ENCODE data around the gene FAM83E.

FAM83E gene

GRCh38 chr19:48613024-48613851, 1.6 kb downstream of the FAM83E start:
- DNase-seq (ENCODE audit: low read depth in 1 of 2, low spot score in 1 of 2) = no peak

DNA sequence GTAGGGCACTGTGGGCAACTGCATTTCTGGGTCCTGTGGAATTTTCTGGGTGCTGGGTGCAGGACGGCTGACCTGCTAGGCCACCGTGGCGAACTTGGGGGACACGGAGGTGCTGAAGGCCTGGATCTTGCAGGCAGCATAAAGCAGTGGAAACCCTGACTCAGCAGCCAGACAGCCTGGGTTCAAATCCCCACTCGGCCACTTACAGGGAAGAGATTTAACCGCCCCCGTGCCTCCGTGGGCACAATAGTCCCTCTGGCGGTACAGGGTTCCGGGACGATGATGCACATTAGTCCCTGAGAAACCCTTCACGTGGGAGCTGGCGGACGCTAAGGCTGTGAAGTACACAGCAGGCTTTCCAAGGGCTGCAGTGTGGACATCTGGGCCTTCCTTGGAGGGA, 3.0 kb downstream of the FAM83E start:
- no peak for DNase-seq (ENCODE audit: low read depth in 1 of 2, low spot score in 1 of 2)

GRCh38 chr19:48609571-48610108, 5.2 kb downstream of the FAM83E start:
- DNase-seq (ENCODE audit: low read depth in 1 of 2, low spot score in 1 of 2) = no peak

- DNase-seq (ENCODE audit: low read depth in 1 of 2, low spot score in 1 of 2) = no peak
Observed at GRCh38 chr19:48608798-48609263, 6.0 kb downstream of the FAM83E start.

DNA sequence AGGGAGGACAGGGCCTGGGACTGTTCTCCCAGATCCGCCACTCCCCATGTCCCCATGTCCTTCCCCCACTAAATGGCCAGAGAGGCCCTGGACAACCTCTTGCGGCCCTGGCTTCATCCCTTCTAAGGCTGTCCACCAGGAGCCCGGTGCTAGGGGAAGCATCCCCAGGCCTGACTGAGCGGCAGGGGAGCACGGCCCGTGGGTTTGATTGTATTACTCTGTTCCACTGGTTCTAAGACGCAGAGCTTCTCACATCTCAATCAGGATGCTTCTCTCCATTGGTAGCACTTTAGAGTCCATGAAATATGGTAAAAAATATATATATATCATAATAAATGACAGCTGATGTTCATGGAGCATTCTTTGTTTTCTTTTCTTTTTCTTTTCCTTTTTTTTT, 7.5 kb downstream of the FAM83E start:
- no peak for DNase-seq (ENCODE audit: low read depth in 1 of 2, low spot score in 1 of 2)

DNA sequence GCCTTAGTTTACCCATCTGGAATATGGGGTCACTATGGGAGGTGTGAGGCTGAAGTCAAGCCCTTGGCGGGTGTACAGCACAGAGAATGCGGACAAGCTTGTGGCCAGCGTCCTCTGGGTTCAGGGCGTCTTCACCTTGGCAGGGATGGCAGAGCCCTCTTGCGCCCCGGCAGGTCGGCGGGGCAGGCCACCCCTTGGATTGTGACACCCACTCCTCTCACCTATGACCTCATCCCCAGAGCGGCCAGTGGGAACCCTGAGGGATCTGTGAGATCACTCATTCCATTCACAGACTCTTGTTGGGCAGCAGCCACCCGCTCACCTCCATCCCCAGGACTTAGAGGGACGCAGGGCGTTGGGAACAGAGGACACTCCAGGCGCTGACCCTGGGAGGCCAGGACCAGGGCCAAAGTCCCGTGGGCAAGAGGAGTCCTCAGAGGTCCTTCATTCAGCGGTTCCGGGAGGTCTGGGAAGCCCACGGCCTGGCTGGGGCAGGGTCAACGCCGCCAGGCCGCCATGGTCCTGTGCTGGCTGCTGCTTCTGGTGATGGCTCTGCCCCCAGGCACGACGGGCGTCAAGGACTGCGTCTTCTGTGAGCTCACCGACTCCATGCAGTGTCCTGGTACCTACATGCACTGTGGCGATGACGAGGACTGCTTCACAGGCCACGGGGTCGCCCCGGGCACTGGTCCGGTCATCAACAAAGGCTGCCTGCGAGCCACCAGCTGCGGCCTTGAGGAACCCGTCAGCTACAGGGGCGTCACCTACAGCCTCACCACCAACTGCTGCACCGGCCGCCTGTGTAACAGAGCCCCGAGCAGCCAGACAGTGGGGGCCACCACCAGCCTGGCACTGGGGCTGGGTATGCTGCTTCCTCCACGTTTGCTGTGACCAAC, 8.2 kb downstream of the FAM83E start, which contains the start of gene SPACA4:
SPACA4 (plus strand) TSS at position 280 of the 896 bp plus-strand sequence; CDS start at position 517, 237 bp downstream.
- no peak for DNase-seq (ENCODE audit: low read depth in 1 of 2, low spot score in 1 of 2)

DNA sequence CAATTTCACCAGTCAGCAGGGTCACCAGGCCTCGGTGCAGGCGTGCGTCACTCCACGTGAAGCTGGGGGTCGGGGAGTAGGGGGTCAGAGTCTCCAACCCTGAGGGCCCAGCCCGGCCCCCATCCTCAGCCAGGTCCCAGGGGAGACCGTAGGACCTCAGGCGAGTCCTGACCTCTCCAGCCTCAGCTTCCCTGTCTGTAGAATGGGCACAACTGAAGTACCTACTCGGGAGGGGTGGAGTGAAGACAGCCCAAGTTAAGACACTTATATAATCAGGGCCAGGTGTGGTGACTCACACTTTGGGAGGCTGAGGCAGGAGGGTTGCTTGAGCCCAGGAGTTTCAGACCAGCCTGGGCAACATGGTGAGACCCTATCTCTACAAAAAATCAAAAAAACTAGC, 11.0 kb downstream of the FAM83E start:
- DNase-seq (ENCODE audit: low read depth in 1 of 2, low spot score in 1 of 2) = no peak

DNA sequence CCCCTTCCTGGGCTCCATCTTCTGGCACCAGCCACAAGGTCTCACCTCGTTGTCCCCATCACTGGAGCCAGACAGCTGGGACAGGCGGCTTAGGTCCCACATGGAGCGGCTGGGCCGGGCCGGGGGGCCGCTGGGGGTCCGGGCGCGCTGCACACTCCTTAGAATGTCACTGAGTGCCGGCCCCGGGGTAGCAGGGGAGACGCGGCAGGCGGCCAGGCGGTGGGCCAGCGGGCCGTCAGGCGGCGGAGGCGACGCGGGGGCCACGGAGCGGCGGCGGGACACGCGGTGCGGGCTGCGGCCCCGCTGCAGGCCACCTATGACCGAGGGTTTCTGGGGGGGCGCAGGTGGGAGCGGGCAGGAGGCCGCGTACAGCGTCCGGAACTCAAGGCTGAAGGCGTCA, 11.4 kb downstream of the FAM83E start:
- DNase-seq (ENCODE audit: low read depth in 1 of 2, low spot score in 1 of 2) = no peak

DNA sequence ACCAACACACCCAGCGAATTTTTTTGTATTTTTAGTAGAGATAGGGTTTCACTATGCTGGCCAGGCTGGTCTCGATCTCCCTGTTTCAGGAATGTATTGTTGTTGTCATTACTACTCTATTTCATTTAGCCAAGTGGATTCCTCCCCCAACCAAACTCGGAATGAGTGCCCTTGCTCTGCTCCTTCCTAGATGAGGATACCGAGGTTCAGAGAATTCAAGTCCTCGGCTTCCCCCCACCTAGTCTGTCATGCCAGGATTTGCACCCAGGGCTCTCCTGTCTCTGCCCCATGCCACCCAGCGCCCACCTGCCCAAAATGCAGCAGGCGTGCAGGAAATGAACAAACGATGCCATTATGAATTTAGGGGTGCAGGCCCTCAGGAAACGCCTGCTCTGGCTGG, 11.9 kb downstream of the FAM83E start:
- no peak for DNase-seq (ENCODE audit: low read depth in 1 of 2, low spot score in 1 of 2)

- no peak for DNase-seq (ENCODE audit: low read depth in 1 of 2, low spot score in 1 of 2)
Observed at GRCh38 chr19:48600679-48601417, 14.0 kb downstream of the FAM83E start.

DNA sequence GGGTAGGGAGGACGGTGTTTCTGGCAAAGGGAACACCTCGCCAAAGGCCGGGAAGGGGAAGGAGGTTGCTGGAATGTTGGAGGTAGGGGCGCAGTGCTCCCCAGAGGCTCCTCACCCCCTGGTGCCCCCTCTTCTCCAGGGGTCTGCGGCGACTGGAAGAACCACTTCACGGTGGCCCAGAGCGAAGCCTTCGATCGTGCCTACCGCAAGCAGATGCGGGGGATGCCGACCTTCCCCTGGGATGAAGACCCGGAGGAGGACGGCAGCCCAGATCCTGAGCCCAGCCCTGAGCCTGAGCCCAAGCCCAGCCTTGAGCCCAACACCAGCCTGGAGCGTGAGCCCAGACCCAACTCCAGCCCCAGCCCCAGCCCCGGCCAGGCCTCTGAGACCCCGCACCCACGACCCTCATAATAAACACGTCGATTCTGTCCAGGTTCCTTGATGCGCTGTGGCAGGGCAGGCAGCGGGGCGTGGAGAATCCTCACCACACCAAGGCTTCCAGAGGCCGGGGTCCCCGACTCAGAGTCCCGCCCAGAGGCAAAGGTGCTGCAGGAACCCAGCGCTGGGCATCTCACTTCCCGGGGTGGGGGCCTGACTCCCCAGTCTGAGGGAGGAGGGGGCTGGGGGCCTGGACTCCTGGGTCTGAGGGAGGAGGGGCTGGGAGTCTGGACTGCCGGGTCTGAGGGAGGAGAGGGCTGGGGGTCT, 15.7 kb downstream of the FAM83E start:
- no peak for DNase-seq (ENCODE audit: low read depth in 1 of 2, low spot score in 1 of 2)

DNA sequence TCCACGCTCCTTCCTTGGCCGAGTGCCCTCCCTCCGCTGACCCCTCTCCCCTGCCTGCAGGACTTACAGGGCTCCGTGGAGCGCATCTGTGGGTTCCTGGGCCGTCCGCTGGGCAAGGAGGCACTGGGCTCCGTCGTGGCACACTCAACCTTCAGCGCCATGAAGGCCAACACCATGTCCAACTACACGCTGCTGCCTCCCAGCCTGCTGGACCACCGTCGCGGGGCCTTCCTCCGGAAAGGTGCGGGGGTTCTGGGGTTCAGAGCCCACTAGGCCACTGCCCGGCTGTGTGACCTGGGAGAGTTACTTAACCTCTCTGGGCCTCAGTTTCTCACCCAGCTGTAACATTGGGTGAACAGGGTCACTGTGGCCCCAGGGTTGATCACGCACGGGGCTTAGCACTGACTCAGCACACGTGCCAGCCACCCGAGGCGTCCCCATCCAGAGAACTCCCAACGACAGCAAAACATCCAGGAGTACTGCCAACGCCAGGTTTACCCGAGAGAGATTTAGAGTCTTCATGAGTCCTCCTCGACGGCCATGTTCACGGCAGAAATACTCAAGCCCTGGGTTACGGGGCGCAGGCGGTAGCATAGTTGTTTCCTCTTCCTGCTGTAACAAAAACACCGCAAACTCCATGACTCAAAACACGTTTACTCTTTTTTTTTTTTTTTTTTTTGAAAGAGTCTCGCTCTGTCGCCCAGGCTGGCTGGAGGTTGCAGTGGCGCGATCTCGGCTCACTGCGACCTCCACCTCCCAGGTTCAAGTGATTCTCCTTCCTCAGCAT, 18.0 kb downstream of the FAM83E start:
- DNase-seq (ENCODE audit: low read depth in 1 of 2, low spot score in 1 of 2) = no peak

- no peak for DNase-seq (ENCODE audit: low read depth in 1 of 2, low spot score in 1 of 2)
Observed at GRCh38 chr19:48596237-48596636, 18.6 kb downstream of the FAM83E start.

DNA sequence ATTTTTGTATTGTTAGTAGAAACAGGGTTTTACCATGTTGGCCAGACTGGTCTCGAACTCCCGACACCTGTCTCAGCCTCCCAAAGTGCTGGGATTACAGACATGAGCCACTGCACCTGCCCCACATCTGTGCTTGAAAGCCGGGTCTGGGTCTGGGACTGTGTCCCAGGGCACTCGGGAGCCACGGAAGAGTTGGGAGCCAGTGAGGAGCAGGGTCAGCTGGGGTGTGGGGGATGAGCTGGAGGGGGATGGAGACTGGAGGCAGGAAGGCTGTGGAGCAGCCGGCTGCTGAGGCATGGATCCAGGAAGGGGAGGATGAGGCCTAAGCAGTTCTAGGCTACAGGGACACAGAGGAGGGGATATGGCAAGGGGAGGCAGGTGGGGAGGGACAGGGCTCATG, 19.0 kb downstream of the FAM83E start:
- DNase-seq (ENCODE audit: low read depth in 1 of 2, low spot score in 1 of 2) = no peak

- DNase-seq (ENCODE audit: low read depth in 1 of 2, low spot score in 1 of 2) = no peak
Observed at GRCh38 chr19:48595171-48595570, 19.7 kb downstream of the FAM83E start.

DNA sequence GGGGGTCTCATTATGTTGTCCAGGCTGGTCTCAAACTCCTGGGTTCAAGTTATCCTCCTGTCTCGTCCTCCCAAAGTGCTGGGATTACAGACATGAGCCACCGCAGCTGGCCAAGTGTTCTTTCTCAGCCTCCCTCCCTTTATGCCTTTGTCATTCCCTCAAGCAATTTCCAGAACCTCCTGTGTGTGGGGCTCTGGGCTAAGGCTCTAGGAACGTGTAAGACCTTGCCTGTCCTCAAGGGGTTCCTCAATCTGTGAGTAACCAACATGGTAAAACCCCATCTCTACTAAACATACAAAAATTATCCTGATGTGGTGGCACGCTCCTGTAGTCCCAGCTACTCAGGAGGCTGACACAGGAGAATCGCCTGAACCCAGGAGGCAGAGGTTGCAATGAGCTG, 23.9 kb downstream of the FAM83E start:
- no peak for DNase-seq (ENCODE audit: low read depth in 1 of 2, low spot score in 1 of 2)

GRCh38 chr19:48588670-48589401, 26.0 kb downstream of the FAM83E start:
- peak; percentile 73 to 88 for DNase-seq (ENCODE audit: low read depth in 1 of 2, low spot score in 1 of 2)

GRCh38 chr19:48587387-48587786, 27.5 kb downstream of the FAM83E start:
- no peak for DNase-seq (ENCODE audit: low read depth in 1 of 2, low spot score in 1 of 2)

DNA sequence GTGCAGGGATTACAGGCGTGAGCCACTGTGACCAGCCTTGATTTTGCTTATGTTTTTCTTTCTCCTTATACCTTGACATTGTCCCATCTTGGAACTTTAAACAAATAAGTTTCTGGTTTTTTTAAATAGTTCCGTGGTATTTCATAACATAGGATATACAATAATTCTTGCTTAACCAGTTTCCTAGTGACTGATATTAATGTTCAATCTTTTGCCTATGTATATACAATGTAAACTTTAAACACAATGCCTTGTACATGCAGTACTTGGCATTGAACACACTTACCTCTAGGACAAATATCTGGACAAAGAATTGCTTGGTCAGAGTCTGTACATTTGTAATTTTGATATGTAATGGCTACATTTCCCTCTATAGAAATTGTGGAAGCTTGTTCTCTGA, 32.7 kb downstream of the FAM83E start:
- no peak for DNase-seq (ENCODE audit: low read depth in 1 of 2, low spot score in 1 of 2)
